B cell (primary cell): ENCODE measurements around the gene PCGF5.

ENCODE experiments used
- CTCF ChIP-seq: fragments of 200-600 bp; IDR thresholded peaks from one replicate; pipeline ENCODE4 v1.8.0; 2022; ENCODE audit warnings: antibody characterized with exemption, mild to moderate bottlenecking
- EZH2 ChIP-seq: IDR thresholded peaks from 2 replicates; pipeline ENCODE4 v1.6.1; 2012; ENCODE audit warnings: borderline replicate concordance, low read depth, mild to moderate bottlenecking, moderate library complexity, low read length; ENCODE audit not compliant: insufficient read depth, poor library complexity, severe bottlenecking

GRCh38 chr10:91185239-91185875, 35.1 kb upstream of the PCGF5 start:
- TF ChIP-seq CTCF: no peak
- TF ChIP-seq EZH2: no peak
